GM18499 (cell line): Measurements from ENCODE around the gene LMX1B.
"Not testable (repeated sequence)": the region's sequence is repeated elsewhere in the genome, so short reads cannot be mapped to it uniquely, and the experiment has no call there.

Experiments used
- ATAC-seq: cut with Tn5 transposase; IDR thresholded peaks from one replicate; pipeline ENCODE4 v1.9.1; 2021; ENCODE audit warnings: moderate number of reproducible peaks; ENCODE audit not compliant: insufficient read depth, unreplicated experiment

LMX1B gene

GRCh38 chr9:126613651-126614050 is at the start of gene LMX1B:
Gene LMX1B, plus strand, starts transcription at chr9:126613928. Its CDS starts 522 bp downstream, at chr9:126614450.
- ATAC-seq: no peak

DNA sequence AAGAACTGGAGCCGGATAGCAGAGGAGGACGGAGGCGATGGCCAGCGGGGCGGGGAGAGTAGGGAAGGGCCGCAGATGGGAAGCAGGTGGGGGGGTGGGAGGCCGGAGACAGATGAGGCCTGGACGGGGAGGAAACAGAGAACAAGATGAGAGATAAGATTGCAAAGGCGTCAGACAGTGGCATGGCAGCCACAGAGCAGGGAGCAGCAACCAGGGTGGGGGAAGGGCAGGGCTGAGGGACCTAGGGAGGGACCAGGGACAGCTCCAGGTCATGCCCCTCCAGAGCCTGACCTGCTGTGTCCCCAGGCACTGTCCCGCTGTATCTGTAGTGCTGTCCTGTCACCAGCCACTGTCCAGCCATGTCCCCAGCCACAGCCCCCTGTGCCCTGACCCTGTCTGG is 49.6 kb upstream of the LMX1B start:
- ATAC-seq: no peak

- no peak for ATAC-seq
These were observed 49.0 kb upstream of the LMX1B start for GRCh38 chr9:126564716-126565115.

GRCh38 chr9:126565336-126566128 is 48.2 kb upstream of the LMX1B start:
- ATAC-seq: no peak

DNA sequence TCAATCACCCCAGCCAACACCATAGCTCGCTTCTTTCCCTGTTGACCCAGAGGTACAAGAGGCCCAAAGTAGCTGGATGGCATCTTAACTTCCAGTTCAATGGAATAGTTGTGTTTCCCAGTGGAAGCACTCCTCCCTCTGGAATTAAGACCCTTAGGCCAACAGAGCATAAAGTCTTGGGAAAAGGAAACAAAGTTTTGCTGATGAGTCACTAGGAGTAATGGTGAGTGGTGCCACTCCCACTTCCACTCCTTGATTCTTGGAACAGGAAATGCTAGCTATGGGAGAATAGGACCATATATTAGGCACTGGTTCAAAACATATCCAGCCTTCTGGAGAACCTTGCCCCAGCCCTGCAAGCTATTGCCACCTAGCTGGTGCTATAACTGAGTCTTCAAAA is 44.7 kb upstream of the LMX1B start:
- no peak for ATAC-seq

GRCh38 chr9:126578029-126578428 is 35.7 kb upstream of the LMX1B start:
- no peak for ATAC-seq

DNA sequence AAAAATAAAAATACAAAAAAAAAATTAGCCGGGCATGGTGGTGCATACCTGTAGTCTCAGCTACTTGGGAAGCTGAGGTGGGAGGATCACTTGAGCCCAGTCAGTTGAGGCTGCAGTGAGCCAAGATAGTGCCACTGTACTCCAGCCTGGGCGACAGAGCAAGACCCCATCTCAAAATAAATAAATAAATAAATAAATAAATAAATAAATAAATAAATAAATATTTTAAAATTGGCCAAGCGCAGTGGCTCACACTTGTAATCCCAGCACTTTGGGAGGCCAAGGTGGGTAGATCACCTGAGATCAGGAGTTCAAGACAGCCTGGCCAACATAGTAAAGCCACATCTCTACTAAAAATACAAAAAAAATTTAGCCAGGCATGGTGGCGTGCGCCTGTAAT is 33.4 kb upstream of the LMX1B start:
- ATAC-seq: not testable (repeated sequence)

DNA sequence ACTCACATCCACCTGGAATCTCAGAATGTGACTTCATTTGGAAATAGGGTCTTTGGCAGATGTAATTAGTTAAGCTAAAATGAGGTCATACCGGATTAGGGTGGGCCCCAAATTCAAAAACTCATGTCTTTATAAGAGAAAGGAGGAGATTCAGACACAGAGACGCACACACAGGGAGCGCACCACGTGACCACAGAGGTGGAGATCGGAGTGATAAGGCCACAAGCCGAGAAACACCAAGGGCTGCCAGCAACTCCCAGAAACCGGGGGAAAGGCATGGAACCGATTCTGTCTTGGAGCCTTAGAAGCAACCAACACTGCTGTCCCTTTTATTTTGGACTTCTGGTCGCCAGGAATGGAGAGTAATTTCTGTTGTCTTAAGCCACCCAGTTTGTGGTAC is 31.8 kb upstream of the LMX1B start:
- no peak for ATAC-seq

- ATAC-seq: no peak
These were observed 31.3 kb upstream of the LMX1B start for GRCh38 chr9:126582427-126582826.

- no peak for ATAC-seq
These were observed 30.5 kb upstream of the LMX1B start for GRCh38 chr9:126583144-126583760.

GRCh38 chr9:126584611-126585010 is 29.1 kb upstream of the LMX1B start:
- no peak for ATAC-seq

DNA sequence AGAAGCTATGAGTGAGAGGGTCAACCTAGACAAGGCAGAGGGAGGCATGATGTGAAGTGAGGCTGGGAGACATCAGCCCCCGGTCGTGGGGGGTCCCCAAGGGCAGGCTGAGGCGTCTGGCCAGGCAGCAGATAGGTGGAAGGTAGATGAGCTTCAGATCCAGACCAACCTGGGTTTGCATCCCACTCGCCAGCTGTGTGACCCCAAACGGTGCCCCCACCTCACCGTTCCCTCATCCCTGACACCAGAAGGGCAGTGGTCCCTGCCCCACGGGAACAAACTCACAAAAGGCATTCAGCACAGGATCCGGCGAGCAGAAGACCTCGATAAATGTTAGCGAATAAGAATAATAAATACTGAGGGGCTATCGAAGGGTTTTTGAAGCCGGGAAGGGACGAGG is 27.5 kb upstream of the LMX1B start:
- no peak for ATAC-seq

DNA sequence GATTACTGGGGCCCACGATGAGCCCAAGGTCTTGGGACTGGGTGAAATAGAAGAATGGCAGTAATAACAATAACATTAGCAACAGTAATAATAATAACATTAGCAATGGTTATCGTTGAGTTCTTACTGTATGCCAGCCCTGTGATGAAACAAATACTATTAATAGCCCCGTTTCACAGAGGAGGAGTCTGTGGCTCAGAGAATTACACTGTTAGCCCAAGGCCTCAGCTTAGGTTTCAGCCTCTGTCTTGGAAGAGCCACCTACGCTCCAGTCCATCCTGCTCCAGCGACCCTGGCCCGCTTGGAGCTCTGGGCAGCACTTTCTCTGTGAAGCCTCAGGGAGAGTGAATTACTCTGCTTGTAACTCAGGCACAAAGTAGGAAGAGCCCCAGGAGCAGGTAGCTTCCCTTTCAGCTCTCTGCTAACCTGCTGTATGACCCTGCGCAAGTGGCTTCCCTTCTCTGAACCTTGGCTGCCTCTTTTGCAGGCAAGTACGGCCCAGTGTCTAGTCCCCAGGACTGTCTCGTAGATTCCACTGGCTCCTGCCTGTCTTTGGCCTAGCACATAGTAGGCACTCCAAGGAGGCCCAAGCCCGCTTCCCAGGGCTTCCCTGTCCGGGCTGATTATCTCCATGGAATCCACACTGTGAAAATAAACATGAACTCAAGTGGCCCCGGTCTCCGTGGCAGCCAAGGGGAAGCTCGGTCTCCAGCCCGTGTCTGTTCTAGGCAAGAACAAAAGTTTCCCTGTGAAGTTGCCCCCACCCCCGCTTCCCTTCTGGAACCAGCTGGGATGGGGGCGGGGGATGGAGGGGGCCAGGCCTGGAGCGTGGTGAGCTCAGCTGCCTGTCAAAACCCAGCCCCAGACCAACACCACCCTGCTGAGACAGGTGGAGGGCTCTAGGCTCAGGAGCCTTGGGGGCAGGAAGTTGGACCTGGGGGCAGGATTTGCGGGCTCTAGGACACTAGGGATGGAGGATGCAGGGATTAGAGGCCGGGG is 26.2 kb upstream of the LMX1B start:
- ATAC-seq: no peak

DNA sequence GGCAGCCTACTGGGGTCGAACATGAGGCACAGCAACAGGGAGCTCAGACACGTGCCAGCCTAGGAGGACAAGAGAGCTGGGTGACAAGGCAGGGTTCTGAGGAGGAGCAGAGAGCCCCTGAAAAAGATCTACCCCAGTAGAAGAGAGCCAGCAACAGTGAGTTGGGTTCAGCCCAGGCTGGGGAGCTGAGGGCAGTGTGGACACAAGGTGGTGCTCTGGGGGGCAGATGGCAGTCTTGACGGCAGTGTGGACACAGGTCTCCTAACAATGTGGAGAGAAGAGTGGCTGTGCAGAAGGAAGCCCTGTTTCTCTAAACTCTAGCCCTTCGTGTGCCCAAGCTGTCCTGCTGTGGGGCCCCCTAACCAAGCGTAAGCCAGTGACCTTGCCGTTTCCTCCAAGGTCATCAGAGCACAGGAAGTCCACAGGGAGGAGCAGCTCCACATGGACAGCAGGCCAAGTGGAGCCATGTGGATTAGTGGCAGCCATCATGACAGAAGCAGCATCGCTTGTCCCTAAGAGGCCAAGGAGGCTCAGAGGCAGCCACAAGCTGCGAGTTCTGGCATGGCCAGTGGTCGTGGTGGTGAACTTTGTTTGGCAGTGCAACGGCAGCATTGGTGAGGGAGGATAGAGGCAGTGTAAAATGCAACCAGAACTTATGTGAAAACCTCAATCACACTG is 25.1 kb upstream of the LMX1B start:
- ATAC-seq: no peak

GRCh38 chr9:126589349-126589748 is 24.4 kb upstream of the LMX1B start:
- ATAC-seq: no peak

DNA sequence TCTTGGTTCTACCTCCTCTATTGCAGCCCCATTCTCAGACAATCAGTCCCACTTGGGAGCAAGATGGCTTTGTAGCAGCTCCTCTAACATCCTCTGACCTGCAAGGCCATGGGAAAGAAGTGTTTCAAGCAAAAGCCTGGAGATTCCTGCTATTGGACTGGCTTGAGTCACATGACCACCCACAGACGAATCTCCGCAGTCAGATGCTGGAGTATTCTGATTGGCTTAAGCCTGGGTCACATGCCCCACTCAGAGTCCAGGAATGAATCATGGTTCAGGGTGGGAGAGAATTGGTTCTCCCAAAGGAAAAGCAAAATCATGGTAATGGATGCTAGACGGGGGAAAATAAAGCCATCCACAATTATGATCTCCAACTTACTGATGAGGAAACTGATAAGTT is 22.6 kb upstream of the LMX1B start:
- no peak for ATAC-seq

DNA sequence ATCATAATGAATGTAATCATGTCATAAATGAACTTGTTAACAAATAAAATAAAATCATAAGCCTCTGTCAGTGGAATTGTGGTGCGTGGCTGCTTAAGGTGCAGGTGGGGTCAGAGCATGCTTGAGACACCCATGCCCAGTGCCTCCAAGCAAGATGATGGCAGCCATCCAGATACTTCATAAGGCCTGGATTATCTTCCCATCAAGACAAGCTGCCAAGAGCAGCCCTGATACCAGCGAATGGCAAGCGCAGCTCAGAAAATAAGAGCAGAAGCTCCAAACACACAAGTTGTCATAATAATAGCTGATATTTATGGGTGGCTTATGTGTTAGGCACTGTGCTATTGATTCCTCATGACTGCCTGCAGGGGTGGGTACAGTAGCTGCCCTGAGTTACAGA is 21.8 kb upstream of the LMX1B start:
- no peak for ATAC-seq

DNA sequence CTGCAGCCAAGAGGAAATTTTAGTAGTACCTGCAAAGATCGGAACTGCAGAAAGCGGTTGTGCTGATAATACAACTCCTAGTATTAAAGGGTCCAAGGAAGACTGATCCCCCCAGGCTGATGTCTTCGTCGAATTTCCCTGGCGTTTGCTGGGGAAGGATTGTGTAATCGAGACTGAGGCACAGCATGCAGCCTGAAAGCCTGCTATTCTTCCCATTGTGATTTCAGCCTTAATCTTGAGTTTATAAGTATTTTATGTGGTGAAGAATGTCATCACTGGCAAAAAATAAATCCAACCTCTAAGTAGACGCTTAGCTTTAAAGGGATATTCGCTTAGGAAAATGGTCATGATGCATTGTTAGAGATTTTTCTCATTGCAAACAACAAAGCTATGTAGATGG is 21.3 kb upstream of the LMX1B start:
- no peak for ATAC-seq

DNA sequence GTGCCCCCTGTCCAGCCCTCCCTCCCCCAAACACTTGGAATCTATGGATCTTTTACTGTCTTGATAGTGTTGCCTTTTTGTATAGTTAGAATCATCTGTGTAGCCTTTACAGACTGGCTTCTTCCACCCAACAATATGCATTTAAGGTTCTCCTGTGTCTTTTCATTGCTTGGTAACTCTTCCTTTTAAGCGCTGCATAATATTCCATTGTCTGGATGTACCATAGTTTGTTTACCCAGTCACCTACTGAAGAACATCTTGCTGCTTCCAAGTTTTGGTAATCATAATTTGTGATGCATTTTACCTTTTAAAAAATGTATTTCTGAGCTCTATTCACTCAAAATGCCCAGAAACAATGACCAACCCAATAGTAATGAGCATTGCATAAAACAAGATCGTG is 17.7 kb upstream of the LMX1B start:
- ATAC-seq: no peak

DNA sequence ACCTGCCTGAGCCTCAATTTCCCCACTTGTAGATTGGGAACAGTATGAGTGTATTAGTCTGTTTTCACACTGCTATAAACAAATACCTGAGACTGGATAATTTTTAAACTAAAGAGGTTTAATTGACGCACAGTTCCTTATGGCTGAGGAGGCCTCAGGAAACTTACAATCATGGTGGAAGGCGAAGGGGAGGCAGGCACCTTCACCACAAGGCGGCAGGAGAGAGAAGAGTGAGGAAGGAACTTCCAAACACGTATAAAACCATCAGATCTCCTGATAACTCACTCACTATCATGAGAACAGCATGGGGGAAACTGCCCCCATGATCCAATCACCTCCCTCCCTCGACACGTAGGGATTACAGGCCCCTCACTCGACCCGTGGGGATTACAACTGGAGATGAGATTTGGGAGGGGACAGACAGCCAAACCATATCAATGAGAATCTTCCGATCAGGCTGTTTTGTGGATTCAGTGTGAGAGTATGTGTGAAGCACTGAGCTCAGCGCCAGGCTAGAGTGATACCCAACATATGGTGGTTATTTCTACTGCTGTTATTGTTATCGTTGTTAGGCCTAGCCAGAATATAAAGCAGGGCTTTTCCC is 14.6 kb upstream of the LMX1B start:
- ATAC-seq: no peak
